ENCODE data around the gene HENMT1. TPM values are rescaled to one million over a fixed set of nuclear protein-coding genes. Genes with fewer than 3 reads are reported as not detected.
"Not testable (repeated sequence)": the region's sequence is repeated elsewhere in the genome, so short reads cannot be mapped to it uniquely, and the experiment has no call there.

The HENMT1 gene
- total and polyA plus RNA-seq, 9 donors: 17.5 to 24.2 (median 20.0) TPM

DNA sequence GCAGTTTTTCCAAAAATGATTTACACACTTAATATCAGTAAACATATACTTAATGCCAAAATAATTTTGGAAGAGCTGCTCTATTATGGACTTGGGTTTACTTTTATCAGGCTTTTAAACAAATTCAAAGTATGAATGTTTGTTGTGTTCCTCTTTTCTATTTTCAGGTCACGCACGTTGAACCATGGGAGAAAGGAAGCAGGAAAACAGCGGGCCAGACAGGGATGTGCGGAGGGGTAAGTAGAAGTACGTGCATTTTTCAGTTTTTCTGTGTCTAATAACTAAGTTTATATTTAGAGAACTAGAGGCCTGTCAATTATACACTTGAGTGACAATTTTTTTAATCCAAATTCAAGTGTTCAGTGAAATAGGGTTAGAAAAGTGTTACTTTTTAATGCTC, 34.6 kb upstream of the HENMT1 start:
- Histone ChIP-seq H3K4me3 (ENCODE audit: low read length) (no peak overlapping the region), H3K27ac (ENCODE audit: low read length) (no peak overlapping the region), H3K9me3 (replicated peaks; ENCODE audit: control insufficient read depth, low read depth, low read length) (no peaks in the 10 kb centered on the region), H3K4me1 (ENCODE audit: control insufficient read depth, insufficient read depth, low read length) (peaks cover 3% of the 10 kb centered on the region), H3K27me3 (ENCODE audit: control insufficient read depth, insufficient read depth, low read length) (no peaks in the 10 kb centered on the region), H3K36me3 (ENCODE audit: control insufficient read depth, insufficient read depth, low read length) (peaks cover 21% of the 10 kb centered on the region)
- DNase-seq: peak; percentile 40
- no CpG with 5 or more reads among the region's 5 CpGs for WGBS (ENCODE audit: insufficient coverage)

DNA sequence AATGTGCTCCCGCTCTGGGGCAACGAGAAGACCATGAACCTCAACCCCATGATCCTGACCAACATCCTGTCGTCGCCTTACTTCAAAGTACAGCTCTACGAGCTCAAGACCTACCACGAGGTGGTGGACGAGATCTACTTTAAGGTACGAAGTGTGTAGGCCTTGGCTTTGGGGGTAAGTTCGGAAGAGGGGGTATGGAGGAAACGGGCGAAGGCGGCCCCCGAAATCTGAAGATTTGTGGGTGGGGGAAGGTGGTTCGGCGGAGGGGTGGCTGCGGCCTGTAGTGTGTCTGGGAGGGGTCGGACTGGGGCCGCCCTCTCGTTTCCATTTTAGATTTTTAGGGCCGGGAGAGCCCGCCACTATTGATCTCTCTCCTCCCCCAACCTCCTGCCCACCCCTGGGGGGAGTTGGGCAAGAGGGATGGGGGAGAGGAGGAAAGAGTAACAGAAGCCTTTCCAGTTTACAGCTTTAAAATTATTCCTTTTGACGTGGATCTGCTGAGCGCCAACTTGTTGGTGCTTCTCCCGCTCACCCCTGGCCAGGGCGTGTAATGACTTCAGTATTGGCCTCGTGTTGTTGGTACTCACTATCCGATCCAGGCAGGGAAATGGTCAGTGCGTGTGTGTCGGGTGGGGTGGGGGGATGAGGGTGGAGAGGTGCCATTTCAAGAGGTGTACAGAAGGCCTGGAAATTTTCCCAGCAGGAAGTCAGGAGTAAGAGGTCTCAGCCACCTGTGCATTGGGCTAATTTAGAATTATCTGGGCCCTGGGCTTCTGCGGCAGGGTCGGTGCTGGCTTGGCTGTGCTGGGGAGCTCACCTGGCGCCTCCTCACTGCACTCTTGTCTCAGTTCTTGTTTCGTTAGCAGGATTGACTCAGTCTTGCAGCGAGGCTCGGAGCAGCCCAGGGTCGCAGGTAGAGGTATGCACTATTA, 32.1 kb upstream of the HENMT1 start:
- H3K27me3 ChIP-seq (ENCODE audit: control insufficient read depth, insufficient read depth, low read length): no peaks in the 10 kb centered on the region
- H3K4me1 ChIP-seq (ENCODE audit: control insufficient read depth, insufficient read depth, low read length): peaks cover 3% of the 10 kb centered on the region
- DNase-seq: peak; percentile 88
- no peaks in the 10 kb centered on the region for H3K9me3 ChIP-seq (replicated peaks; ENCODE audit: control insufficient read depth, low read depth, low read length)
- H3K27ac ChIP-seq (ENCODE audit: low read length): peak overlapping the region; percentile 99
- 1% methylated on average over 20 of the region's 36 CpGs for WGBS (ENCODE audit: insufficient coverage)
- H3K36me3 ChIP-seq (ENCODE audit: control insufficient read depth, insufficient read depth, low read length): peaks cover 6% of the 10 kb centered on the region
- peak overlapping the region; percentile 89 for H3K4me3 ChIP-seq (ENCODE audit: low read length)

DNA sequence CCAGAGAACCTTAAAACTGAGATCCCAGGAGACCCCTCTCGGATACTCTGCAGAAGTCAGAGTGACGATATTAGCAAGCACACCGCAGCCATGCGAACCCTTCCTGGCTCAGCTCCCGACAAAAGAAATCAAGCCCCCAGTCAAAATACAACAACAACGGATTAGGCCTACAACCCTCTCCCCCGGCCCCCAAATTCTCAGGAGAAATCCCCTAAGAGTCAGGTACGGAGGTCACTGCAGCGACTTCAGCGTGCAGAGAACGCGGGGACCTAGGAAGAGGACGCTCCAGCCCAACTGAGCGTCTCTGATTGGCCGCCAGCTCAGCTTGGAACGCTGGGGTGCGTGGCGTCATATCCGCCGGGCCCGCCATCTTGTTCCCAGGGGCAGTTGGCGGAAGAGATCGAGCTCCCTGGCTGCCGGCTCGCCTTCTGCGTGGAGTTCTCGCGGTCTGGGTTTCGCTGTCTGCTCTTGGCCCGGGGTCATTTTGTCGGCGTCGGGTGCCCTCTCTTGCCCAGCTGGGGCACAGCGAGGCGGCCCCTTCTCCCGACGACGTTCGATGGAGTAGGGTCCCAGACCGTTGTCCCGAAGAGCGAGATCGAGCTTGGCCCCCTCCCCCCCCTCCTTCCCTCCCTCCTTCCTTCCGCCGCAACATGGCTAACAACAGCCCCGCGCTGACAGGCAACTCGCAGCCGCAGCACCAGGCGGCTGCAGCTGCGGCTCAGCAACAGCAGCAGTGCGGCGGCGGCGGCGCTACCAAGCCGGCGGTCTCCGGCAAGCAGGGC, 31.2 kb upstream of the HENMT1 start, which contains the start of gene PRPF38B:
TSS of gene PRPF38B (plus strand) at position 369 of the 782 bp plus-strand sequence. CDS start at position 651, 282 bp downstream.
- peak; percentile 98 for DNase-seq
- Histone ChIP-seq H3K9me3 (replicated peaks; ENCODE audit: control insufficient read depth, low read depth, low read length) (no peaks in the 10 kb centered on the region), H3K4me3 (ENCODE audit: low read length) (peak within 1 kb of the TSS; percentile 89), H3K27me3 (ENCODE audit: control insufficient read depth, insufficient read depth, low read length) (no peaks in the 10 kb centered on the region), H3K36me3 (ENCODE audit: control insufficient read depth, insufficient read depth, low read length) (peaks cover 3% of the 10 kb centered on the region), H3K4me1 (ENCODE audit: control insufficient read depth, insufficient read depth, low read length) (peaks cover 3% of the 10 kb centered on the region), H3K27ac (ENCODE audit: low read length) (peak within 1 kb of the TSS; percentile 99)
- WGBS (ENCODE audit: insufficient coverage): under 1% methylated on average over 58 of the region's 59 CpGs

DNA sequence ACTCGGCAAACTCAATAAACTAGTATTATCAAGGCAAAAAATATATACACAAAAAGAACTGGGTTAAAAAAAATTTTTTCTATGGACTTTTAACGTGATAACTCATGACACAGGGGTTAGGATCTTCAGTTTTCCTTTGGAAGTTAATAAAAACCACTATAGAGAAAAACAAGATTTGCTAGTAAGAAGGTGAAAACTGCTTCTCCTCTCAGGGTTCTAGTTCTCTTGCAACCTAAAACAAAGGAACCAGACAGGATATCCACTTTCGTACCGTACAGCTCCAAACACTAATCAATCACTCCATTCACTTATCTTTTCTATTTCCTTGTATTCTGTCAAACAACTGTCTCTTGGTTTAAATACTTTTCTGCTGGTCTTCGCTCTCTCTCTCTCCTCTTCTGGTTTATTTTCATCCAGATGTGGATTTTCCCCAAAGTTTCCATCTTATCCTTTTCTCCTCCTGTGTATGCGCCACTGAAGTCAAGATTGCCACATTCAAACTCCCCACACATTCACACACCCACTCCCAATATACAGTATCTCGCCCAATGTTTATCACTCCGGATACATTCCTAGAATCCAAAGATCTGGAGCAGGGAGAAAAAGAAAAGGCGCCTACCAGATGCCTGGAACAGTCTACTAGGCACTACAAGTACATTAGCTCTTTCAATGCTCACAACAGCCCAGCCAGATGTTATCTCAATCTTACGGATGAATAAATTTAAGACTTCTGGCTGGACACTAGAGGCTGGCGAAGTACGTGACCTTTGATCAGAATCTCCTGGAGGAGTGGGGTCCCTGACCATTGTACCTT, 30.4 kb upstream of the HENMT1 start:
- no peak for DNase-seq

DNA sequence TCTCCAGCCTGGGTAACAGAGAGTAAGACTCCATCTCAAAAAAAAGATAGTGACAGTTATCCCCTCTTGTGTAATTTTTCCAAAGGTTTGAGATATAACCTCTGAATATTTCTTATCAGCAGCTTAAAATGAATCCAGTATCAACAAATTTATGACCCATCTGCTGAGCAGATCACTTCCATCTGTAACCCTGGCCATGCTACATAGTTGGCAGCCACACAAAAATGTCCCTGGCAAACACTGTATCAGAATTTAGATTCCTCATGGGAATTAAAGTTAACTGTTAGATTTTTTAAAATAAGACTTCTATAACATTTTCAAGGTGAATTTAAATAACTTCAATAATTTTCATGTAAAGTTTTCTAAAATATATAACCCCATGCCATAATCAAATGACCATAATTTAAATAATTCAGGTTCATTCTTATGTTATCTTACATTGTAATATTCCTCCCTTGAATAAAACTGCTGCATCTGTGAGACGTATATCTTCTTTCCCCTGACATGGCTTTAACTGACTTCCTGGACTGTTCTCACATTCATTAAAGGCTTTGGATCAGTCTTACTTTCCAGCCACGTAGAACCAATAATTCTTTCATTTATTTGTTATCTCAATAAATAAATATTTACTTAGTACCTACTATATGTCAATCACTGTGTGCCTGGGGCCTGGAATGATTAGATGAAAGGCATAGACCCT, 25.9 kb upstream of the HENMT1 start:
- no peaks in the 10 kb centered on the region for H3K36me3 ChIP-seq (ENCODE audit: control insufficient read depth, insufficient read depth, low read length)
- no peak overlapping the region for H3K27ac ChIP-seq (ENCODE audit: low read length)
- no peaks in the 10 kb centered on the region for H3K9me3 ChIP-seq (replicated peaks; ENCODE audit: control insufficient read depth, low read depth, low read length)
- no peaks in the 10 kb centered on the region for H3K27me3 ChIP-seq (ENCODE audit: control insufficient read depth, insufficient read depth, low read length)
- no peak overlapping the region for H3K4me3 ChIP-seq (ENCODE audit: low read length)
- peaks cover 7% of the 10 kb centered on the region for H3K4me1 ChIP-seq (ENCODE audit: control insufficient read depth, insufficient read depth, low read length)
- DNase-seq: peak; percentile 29
- 20% methylated on average over 1 of the region's 2 CpGs for WGBS (ENCODE audit: insufficient coverage)

More for the DNA sequence above, 30.4 kb upstream of the HENMT1 start:
- whole genome bisulfite sequencing (ENCODE audit: insufficient coverage): 25% methylated on average over 8 of the region's 12 CpGs
- Histone ChIP-seq H3K27me3 (ENCODE audit: control insufficient read depth, insufficient read depth, low read length) (no peaks in the 10 kb centered on the region), H3K9me3 (replicated peaks; ENCODE audit: control insufficient read depth, low read depth, low read length) (no peaks in the 10 kb centered on the region), H3K4me3 (ENCODE audit: low read length) (peak overlapping the region; percentile 89), H3K4me1 (ENCODE audit: control insufficient read depth, insufficient read depth, low read length) (peaks cover 6% of the 10 kb centered on the region), H3K36me3 (ENCODE audit: control insufficient read depth, insufficient read depth, low read length) (no peaks in the 10 kb centered on the region), H3K27ac (ENCODE audit: low read length) (peak overlapping the region; percentile 99)

DNA sequence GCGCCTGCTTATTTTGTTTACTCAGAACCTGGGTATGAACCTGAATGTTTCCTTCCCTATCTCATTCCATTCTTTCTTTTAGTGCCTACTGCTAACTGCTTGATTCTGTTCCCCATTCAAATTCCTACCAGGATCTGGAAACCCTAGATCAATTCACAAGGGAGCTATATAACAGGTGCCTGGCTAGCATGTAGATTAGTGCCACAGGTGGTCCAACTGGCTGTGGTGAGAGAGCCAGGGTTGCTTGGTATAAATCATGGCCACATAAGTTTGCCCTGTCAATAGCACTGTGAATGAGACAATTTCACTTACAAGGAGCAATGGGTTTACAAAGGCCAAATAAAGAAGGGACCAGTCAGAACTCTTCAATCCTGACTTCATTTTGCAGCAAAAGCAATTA, 24.6 kb upstream of the HENMT1 start:
- Histone ChIP-seq H3K27me3 (ENCODE audit: control insufficient read depth, insufficient read depth, low read length) (no peaks in the 10 kb centered on the region), H3K4me3 (ENCODE audit: low read length) (no peak overlapping the region), H3K9me3 (replicated peaks; ENCODE audit: control insufficient read depth, low read depth, low read length) (no peaks in the 10 kb centered on the region), H3K36me3 (ENCODE audit: control insufficient read depth, insufficient read depth, low read length) (no peaks in the 10 kb centered on the region), H3K27ac (ENCODE audit: low read length) (no peak overlapping the region), H3K4me1 (ENCODE audit: control insufficient read depth, insufficient read depth, low read length) (peaks cover 4% of the 10 kb centered on the region)
- peak; percentile 26 for DNase-seq
- 60% methylated on average over 1 of the region's 1 CpG for WGBS (ENCODE audit: insufficient coverage)

DNA sequence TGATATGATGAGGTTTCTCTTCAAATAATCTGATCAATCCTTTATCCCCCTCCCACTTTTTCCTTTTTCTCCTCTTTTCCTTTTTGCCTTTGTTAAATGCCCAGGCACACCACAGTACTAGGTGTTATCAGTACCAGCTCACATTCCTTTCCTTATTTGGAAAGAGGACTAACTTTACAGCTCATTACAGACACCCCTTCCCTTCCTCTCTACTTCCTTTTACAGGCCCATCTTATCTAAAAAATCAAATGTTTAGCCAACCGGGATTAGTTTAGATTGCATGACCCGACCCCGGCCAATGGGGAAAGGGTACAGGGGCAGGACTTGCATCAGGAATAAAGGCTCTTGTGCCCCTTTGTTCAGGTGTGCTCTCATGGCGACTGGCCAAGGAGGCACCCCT, 20.8 kb upstream of the HENMT1 start:
- WGBS (ENCODE audit: insufficient coverage): no CpG with 5 or more reads among the region's 4 CpGs

DNA sequence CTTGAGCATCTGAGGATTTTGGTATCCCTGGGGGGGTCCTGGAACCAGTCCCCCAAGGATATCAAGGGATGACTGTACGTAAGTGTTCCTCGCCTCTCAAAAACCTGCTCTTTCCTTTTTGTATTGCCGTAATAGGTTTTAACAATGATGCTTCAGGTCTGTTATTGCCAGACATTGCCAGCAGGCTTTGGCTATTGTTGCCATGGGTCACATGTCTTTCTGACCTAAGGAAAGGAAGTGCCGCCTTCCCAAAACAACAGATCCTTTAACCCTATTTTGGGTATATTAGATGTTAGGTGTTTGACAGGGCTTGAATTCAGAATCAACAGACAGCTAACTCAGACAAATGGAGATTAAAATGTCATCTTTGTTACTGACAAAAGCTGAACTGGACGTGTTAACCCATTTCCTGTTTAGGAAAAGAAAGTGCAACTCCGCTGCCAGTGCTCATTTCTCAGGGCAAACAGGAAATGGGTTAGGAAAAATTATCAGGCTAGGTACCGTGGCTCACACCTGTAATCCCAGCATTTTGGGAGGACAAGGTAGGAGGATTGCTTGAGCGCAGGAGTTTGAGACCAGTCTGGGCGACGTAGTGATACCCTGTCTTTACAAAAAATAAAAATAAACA, 18.8 kb upstream of the HENMT1 start:
- H3K36me3 ChIP-seq (ENCODE audit: control insufficient read depth, insufficient read depth, low read length): no peaks in the 10 kb centered on the region
- no peaks in the 10 kb centered on the region for H3K9me3 ChIP-seq (replicated peaks; ENCODE audit: control insufficient read depth, low read depth, low read length)
- 30% methylated on average over 3 of the region's 10 CpGs for WGBS (ENCODE audit: insufficient coverage)
- no peak overlapping the region for H3K4me3 ChIP-seq (ENCODE audit: low read length)
- H3K27me3 ChIP-seq (ENCODE audit: control insufficient read depth, insufficient read depth, low read length): no peaks in the 10 kb centered on the region
- H3K27ac ChIP-seq (ENCODE audit: low read length): no peak overlapping the region
- H3K4me1 ChIP-seq (ENCODE audit: control insufficient read depth, insufficient read depth, low read length): no peaks in the 10 kb centered on the region
- DNase-seq: no peak

More for the DNA sequence above, 20.8 kb upstream of the HENMT1 start:
- H3K36me3 ChIP-seq (ENCODE audit: control insufficient read depth, insufficient read depth, low read length); H3K4me1 ChIP-seq (ENCODE audit: control insufficient read depth, insufficient read depth, low read length); H3K9me3 ChIP-seq (replicated peaks; ENCODE audit: control insufficient read depth, low read depth, low read length); DNase-seq; H3K4me3 ChIP-seq (ENCODE audit: low read length); H3K27me3 ChIP-seq (ENCODE audit: control insufficient read depth, insufficient read depth, low read length); H3K27ac ChIP-seq (ENCODE audit: low read length): not testable (repeated sequence)

DNA sequence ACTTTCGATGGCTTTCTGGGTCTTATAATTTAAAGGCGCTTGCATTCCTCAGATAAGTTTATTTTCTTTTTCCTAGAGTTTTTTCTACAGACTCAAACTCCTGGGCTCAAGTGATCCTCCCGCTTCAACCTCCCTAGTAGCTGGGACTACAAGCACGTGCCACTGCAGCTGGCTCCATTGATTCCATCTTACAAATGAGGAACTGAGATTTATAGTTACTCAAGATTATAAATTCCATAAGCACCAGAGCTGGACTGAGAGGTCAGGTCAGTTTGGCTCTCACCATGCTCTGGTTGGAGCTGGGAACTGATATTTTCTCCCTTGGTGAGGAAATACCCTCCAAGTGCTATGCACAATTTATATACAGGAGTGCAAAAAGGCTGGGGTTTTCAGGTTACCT, 17.8 kb upstream of the HENMT1 start:
- no peak for DNase-seq
- no peaks in the 10 kb centered on the region for H3K27me3 ChIP-seq (ENCODE audit: control insufficient read depth, insufficient read depth, low read length)
- H3K9me3 ChIP-seq (replicated peaks; ENCODE audit: control insufficient read depth, low read depth, low read length): no peaks in the 10 kb centered on the region
- no peak overlapping the region for H3K4me3 ChIP-seq (ENCODE audit: low read length)
- no peaks in the 10 kb centered on the region for H3K4me1 ChIP-seq (ENCODE audit: control insufficient read depth, insufficient read depth, low read length)
- no CpG with 5 or more reads among the region's 4 CpGs for WGBS (ENCODE audit: insufficient coverage)
- no peaks in the 10 kb centered on the region for H3K36me3 ChIP-seq (ENCODE audit: control insufficient read depth, insufficient read depth, low read length)
- no peak overlapping the region for H3K27ac ChIP-seq (ENCODE audit: low read length)
